ENCODE results near the gene DPF3.

The DPF3 gene

DNA sequence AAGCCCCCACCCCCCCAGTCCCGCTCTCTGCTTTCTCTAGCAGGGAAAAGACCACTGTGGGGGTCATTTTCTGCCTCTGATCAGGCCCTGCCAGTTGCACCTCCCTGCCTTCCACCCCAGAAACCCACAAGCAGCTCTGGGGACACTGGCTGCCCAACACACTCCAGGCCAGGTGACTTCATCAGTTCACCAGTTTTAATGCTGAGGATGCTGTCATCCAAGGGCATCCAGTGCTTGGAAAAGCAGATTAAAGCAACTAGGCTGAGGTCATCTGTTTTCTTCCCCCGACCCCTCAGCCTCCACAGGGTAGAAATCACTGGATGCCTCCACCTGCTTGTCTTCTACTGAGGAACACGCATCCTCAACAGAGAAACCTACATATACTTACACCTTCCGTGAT, 282.4 kb downstream of the DPF3 start:
- DNase-seq = no peak

DNA sequence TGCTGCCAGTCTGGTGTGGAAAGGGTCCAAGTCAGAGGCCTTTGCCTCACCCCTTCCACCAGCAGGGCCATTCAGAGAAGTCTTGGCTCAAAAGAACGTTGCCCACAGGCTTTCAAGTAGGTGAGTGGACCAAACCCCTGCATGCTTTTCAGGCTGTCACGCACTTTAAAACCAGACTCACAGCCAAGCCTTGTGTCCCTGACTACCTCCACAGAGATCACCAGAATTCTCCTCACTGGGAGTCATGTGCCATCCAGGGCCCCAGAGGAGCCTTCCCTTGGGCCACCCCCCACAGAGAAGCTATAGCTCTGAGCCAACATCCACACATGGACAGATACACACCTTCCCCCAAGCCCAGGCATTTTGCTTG, 283.1 kb downstream of the DPF3 start:
- no peak for DNase-seq

DNA sequence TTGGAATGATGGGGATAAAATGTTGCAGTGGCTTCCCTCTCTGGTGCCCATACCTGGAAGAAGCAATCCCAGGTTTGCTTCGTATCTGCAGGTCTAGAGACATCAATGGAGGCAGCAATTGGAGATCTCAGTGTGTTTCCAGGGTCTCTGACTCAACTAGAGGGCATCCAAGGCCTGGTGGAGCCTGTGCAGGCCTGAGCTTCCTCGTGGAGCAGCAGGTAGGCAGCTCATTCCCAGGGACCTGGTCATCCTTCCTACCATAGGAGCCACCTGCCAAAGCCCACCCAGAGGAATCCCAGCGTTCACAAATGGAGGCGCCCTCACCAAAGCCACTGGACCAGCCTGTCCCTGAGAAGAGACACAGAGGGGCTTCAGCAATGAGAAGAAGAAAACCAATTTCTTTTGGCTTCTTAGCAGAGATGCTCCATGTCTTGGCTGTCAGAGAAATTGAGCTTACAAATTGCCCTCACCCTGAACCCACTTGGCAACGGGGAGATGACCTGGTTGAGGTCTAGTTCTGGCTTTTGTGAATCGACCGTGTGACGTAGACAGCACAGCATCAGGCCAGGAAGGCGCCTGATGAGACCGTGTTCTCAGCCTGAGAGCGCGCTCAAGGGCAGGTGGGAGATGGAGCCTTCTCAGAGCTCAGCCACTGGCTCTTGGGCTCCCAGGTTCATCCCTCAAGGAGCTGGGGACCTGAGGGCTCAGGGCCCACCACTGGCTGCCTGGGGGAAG, 283.6 kb downstream of the DPF3 start:
- no peak for DNase-seq

- DNase-seq = no peak
Observed at GRCh38 chr14:72609205-72609916, 284.5 kb downstream of the DPF3 start.

GRCh38 chr14:72608391-72609204, 285.3 kb downstream of the DPF3 start:
- DNase-seq = no peak

DNA sequence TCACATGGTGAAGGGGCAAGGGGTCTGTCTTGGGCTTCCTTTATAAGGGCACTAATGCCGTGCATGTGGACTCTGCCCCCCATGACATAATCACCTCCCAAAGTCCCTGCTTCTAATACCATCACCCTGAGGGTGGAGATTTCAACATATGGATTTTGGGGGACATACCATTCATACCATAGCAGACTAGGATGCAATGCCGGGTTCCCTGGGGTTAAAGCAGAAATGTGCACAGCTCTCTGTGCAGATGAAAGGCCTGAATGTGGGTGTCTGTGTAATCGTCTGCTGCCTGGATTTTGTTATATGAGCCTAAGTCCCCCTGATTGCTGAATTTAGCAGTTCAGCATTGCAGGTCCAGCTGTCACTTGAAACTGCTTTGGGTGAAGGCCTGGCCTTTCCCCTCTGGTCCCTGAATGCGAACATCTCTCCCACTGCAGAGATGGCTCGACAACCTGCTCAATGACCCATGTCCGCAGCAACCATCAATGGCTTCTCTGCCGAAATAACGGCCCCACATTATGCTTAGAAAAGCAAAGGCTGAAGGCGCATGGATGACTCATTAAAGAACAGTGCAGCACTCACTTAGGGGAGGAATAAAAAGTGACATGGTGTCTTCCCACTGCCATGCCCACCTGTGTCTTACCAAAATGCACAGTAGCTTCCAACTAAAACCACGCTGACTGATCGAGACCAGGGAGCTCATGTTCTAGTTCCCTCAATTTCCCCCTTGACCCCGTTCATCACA, 286.3 kb downstream of the DPF3 start:
- no peak for DNase-seq

DNA sequence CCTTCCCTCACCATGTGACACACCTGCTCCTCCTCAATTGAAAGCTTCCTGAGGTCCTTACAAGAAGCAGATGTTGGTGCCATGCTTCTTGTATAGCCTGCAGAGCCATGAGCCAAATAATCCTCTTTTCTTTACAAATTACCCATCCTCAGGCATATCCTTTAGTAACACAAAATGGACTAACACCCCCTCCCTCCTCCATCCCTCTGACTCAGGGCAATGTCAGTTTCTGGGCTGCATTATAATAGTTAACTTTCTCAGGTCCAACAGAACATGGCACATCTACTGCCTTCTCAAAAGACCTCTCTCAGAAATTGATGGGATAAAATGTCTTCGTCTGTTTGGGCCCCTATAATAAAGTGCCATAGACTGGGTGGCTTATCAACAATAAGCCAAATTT, 287.0 kb downstream of the DPF3 start:
- no peak for DNase-seq

DNA sequence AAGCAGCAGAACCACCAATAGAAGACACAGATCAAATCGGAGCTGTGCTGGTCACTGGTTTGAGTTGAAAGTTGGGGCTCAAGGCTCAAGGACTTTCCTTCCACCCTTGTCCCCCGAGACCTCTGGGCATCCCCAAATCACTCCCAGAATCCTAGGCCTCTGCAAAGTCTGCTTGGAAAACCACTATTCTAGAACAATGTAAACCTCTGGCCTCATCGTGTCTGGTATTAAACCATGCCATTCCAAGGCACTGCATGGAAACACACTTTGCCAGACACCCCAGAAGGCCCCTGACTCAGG, 288.0 kb downstream of the DPF3 start:
- no peak for DNase-seq

DNA sequence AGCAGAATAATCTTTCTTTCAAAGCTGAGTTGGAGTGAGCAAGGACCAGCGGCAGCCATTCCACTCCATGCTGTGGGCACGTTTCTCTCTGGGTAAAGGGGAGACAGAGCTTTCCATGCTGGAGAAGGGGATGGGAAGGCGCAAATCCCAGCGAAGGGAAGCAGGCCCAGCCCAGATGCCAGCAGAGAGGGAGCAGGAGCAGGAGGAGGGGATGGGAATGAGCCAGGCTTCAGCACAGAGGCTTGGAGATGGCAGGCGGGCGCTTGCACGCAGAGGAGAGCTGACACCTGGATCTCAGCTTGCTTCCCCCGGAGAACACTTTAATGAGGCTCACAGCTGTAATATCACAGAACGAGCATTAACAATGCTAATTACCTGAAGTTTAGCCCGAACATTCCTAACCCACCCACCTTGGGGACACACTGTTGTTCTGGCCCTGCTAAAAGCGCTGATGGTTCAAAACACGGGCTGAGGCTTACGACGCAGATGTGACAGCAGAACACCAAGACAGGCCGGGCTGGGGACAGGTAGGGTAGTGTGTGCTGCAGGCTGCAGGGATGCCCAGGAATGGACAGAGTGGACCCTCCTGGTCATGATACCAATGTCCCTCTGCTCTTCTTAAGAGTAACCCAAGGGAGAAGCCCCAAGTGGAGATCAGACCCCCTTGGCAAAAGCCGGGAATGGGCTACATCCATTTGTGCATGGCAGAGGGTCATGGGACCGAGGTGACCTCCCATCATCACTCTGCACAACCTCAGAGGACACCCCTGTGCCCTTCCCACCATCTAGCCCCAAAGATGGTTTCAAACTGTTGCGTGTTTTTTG, 288.6 kb downstream of the DPF3 start:
- no peak for DNase-seq

DNA sequence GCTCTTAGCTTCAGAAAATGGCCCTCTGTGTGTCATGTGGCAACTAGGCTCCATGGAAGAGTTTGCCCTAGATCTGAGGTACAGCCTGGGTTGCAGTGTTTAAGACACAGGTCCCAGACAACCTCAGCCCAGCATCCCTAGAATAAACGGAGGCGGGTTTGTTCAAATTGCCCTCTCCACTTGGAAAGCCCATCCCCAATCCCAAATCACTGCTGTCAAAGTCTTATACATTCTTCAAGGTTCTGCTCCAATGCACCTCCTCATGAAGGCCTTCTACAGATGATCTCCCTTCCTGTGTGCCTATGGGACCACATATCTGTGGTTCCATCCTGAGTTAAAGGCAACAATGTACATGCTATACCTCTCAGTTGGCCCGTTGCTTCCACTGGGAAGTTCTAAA, 289.8 kb downstream of the DPF3 start:
- DNase-seq = no peak

GRCh38 chr14:72603639-72604038, 290.3 kb downstream of the DPF3 start:
- DNase-seq = no peak

DNA sequence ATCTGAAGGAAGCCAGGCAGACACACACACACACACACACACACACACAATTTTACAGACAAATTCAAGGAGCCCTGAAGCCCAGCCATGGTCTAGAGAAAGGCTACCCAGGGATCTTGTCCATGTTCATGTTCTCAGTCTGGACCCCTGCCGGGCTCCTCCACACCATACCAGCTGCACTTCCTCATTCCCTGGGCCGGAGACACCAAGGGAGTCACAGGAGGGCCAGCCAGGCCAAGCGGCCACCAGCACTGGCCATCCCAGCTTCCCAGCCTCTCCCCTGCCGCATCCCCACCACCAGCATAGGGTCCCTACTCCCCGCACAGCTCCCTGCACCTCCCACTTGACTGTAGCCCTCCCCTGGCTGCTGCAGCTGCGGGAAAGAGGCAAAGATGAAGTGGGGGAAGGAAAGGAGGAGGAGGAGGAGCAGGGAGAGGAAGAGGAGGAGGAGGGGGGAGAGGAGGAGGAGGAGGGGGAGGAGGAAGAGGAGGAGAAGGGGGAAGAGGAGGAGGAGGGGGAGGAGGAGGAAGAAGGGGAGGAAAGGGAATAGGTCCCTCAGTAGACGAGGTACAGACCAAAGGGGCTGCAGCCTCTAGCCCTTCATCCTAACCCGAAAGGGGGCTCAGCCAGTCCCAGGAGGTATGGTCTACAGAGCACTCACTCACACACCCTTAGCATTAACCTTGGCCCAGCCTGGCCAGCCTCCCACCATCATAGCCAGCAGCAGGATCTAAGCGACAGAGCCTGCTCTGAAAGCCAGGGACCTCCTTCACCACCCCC, 293.2 kb downstream of the DPF3 start:
- no peak for DNase-seq

- no peak for DNase-seq
Observed at GRCh38 chr14:72599579-72600470, 294.1 kb downstream of the DPF3 start.

DNA sequence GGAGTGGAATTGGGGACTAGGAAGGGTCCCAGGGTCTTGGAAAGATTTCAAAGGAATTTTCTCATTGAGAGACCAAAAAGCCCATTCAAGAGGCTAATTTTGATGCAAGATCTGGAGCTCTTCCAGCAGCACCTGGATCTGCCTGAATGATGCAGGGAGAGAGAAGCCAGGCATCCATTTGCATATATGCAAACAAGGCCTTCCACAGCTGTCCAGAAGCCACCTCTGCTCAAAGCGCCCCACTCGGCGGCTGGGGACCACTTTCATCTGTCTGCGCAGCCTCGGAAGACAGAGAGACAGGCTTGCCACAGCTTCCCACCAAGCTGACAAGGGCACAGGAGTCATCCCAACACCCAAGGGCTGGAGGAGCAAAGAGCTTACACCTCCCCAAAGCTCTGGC, 295.6 kb downstream of the DPF3 start:
- no peak for DNase-seq

DNA sequence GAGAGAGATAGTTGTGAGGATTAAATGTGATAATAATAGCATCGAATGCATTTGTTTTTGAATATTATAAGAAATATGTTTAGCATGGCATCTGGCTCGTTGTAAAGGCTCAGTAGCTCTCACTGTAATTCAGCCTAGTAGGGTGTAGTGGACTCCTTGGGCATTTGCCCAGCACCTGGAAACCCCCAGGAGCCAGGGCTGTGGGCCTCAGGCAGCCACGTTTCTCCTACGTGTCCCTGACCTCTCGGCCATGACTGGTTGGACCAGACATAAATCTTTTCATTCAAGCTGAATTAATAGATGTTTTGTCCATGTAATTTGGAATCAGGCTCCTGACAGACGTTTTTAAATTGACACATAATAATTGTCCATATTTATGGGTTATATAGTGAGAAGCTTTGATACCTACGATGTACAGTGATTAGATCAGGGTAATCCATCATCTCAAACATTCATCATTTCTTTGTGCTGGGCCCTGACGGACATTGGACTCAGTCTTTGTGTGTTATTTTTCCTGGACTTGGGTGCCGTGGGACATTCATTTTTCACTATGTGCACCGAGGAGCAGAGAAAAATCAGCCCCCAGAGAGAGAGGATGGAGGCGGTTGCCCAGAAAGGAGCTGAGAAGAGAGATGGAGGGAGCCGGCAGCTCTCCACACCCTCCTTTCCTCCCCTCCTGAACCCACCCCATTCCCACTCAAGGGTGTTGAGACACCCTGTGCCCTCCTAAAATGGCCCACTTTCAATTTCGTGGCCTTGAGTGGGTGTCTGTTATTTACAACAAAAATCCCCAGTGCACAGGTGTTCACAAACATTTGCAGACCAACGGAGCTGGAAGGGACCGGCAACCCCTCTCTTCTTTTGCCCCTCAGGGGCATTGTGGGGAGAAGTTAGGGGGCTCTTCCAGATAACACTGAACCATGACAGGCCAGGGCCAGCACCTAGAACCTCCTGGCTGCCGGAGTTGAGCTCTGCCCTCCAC, 296.4 kb downstream of the DPF3 start:
- no peak for DNase-seq

DNA sequence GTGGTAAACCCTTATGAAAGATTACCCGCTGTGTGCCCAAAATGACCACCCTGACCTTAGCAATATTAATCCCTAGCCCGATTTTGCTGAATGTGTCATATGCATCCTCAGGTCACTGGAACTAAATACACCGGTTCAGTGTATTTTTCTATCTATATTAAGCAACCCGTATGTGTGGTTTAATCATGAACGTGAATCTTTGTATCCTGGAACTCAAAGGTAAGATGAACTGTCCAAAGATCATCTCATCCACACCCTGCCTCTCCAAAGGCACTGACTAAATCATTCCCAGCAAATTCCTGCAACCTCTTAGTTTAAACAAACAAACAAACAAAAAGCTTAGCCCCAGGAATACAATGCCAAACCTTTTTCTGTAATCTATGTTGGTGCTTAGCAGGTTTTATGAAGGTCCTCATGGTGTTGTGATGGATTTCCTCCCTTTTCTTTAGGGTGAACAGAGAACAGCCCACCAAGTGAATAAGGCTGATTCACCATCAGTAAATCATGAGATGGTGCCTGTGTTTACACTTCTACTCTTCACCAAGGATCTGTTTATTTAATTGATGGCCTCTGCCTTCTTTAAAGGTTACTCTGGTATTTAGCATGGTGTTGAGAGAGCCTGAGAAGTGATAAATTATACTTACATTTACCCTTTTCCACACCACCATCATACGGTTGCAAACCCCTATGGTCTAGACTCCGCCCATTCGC, 298.6 kb downstream of the DPF3 start:
- DNase-seq = no peak

GRCh38 chr14:72594099-72594901, 299.6 kb downstream of the DPF3 start:
- DNase-seq = no peak

DNA sequence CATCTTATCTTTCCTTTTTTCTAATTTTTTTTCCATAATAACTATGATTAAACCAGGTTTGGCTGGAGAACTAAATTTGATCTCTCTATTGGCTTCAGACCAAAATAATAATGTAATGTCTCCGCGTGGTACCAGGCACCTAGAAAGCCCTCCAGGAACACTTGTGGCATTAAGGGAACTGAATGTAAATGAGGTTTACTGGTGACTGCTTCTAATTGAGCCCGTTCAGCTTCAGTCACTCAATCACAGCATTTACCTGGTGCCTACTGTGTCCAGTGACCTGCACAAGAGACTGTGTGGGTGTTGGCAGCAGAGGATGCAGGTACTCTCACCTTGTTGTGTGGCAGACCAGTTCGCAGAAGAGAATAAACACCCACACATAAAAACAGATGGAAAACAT, 302.5 kb downstream of the DPF3 start:
- no peak for DNase-seq

Data from NCI-H446 (cell line).